ENCODE results near the gene NTN1. TPM values are rescaled to one million over a fixed set of nuclear protein-coding genes. Genes with fewer than 3 reads are reported as not detected.
A peak's percentile ranks its signal among the peaks of the same experiment; 100 is the strongest.

The NTN1 gene
- total RNA-seq, 2 experiments from 2014 or later, result 1.2 to 1.3 TPM

DNA sequence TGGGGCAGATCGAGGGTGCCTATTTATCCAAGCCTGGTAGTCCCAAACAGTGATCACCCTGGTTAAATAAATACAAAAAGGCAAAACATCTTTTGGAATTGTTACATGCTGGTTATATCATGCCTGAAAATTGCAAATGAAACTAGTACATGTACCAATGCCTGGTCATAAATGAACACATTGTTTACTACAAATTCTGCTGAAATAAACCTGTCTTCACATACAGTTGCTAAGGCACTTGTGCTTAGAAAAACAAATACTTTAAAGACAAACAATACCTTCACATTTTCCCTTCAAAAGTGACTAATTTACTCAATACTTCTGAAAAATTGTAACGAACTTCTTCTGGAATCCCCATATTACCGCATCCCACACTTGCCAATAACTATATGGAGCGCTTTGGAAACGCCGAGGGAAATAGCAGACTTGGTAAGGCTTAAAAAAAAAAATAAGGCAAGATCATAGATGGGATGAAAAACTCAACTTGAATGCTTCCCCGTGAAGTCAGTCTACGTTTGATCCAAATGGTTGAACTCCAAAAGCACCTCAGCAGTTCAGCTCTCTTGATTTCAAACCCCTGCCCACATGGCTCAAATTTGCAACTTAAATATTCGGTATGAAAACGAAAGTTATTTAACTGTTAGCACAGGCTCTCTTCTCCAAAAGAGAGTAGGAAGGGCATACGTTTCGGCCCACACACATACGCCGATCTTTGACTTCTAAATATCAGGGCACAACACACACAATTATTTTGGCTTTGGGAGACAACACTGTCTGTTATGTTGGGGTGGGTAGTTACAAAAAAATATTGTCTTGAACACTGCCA is 264.5 kb downstream of the NTN1 start:
- Mint-ChIP-seq H3K27me3 (no peaks in the 10 kb centered on the region), H3K4me3 (no peak overlapping the region), H3K27ac (no peak overlapping the region), H3K4me1 (ENCODE audit: low read depth) (peaks cover 30% of the 10 kb centered on the region), H3K9me3 (no peaks in the 10 kb centered on the region), H3K36me3 (ENCODE audit: low read depth) (no peaks in the 10 kb centered on the region)
- DNase-seq (no peak), ATAC-seq (no peak)
- TF ChIP-seq CTCF (IDR thresholded peaks at IDR 0.05), result no peak
- intact Hi-C loops (cut with micrococcal nuclease), result no loop called here
- ChIA-PET CTCF (interaction anchor here (0.6 kb wide), 1 partner anchor 11 kb away, joined by 4 read pairs; no protein-coding TSS in a partner anchor), POLR2A (interaction anchor here (1.1 kb wide), 1 partner anchor 12 kb away, joined by 4 read pairs; no protein-coding TSS in a partner anchor)

DNA sequence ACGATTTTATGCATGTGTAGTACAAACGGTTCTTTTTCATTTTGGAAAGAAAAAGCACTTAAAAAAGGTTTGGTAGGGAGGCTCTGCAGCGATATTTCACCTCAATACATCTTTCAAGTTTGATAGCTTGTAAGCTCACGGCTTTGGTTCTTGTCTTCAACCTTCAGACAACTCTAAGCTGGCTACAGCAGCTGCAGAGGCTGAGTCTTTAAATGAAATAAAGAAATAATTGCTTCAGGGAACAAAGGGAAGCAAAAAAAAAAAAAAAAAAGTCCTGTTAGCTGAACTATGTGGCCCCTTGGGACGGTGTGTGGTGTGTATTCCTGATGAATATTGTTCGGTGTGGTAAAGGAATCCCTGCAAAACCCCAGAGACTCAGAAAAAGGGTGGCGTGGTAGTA is 265.1 kb downstream of the NTN1 start:
- H3K4me3 Mint-ChIP-seq, result no peak overlapping the region
- H3K27me3 Mint-ChIP-seq, result no peaks in the 10 kb centered on the region
- POLR2A ChIA-PET, result interaction anchor here (1.1 kb wide), 1 partner anchor 13 kb away, joined by 4 read pairs; no protein-coding TSS in a partner anchor
- DNase-seq (no peak), ATAC-seq (no peak)
- CTCF ChIA-PET, result interaction anchor here (0.6 kb wide), 1 partner anchor 12 kb away, joined by 4 read pairs; no protein-coding TSS in a partner anchor
- H3K9me3 Mint-ChIP-seq, result no peaks in the 10 kb centered on the region
- intact Hi-C loops (cut with micrococcal nuclease), result no loop called here
- H3K36me3 Mint-ChIP-seq (ENCODE audit: low read depth), result no peaks in the 10 kb centered on the region
- TF ChIP-seq CTCF (IDR thresholded peaks at IDR 0.05), result no peak
- no peak overlapping the region for H3K27ac Mint-ChIP-seq
- peaks cover 32% of the 10 kb centered on the region for H3K4me1 Mint-ChIP-seq (ENCODE audit: low read depth)

- no peak for ATAC-seq
- no peaks in the 10 kb centered on the region for H3K36me3 Mint-ChIP-seq (ENCODE audit: low read depth)
- peaks cover 39% of the 10 kb centered on the region for H3K4me1 Mint-ChIP-seq (ENCODE audit: low read depth)
- intact Hi-C loops (cut with micrococcal nuclease), result no loop called here
- no peaks in the 10 kb centered on the region for H3K9me3 Mint-ChIP-seq
- no peak for TF ChIP-seq CTCF (IDR thresholded peaks at IDR 0.05)
- DNase-seq, result no peak
- H3K27me3 Mint-ChIP-seq, result no peaks in the 10 kb centered on the region
- H3K4me3 Mint-ChIP-seq, result no peak overlapping the region
- ChIA-PET CTCF (no interaction called here), POLR2A (no interaction called here)
- H3K27ac Mint-ChIP-seq, result no peak overlapping the region
These were observed 266.0 kb downstream of the NTN1 start for GRCh38 chr17:9287306-9287705.

- TF ChIP-seq CTCF (IDR thresholded peaks at IDR 0.05), result no peak
- Mint-ChIP-seq H3K27me3 (no peaks in the 10 kb centered on the region), H3K36me3 (ENCODE audit: low read depth) (no peaks in the 10 kb centered on the region), H3K27ac (peak overlapping the region; percentile 59), H3K4me1 (ENCODE audit: low read depth) (peaks cover 39% of the 10 kb centered on the region), H3K9me3 (no peaks in the 10 kb centered on the region), H3K4me3 (peak overlapping the region; percentile 47)
- intact Hi-C loops (cut with micrococcal nuclease), result loop anchor here (5.0 kb wide), 1 partner anchor 173 kb away; no protein-coding TSS in a partner anchor
- POLR2A ChIA-PET, result interaction anchor here (1.5 to 2.5 kb wide), 2 partner anchors 14 to 16 kb away, joined by 7 to 8 read pairs; no protein-coding TSS in a partner anchor
- ATAC-seq (no peak), DNase-seq (no peak)
- CTCF ChIA-PET, result interaction anchor here (1.3 to 3.5 kb wide), 3 partner anchors 16 to 175 kb away, joined by 3 to 26 read pairs (median 9); no protein-coding TSS in a partner anchor
These were observed 268.9 kb downstream of the NTN1 start for GRCh38 chr17:9290226-9290613.

Data from activated CD8-positive, alpha-beta T cell treated with anti-CD3 and anti-CD28 coated beads for 36 hours (primary cell).